CD4-positive, alpha-beta T cell treated with Interleukin-10 for 1 hour (primary cell): ENCODE data around the gene PRH1.

Source experiments
- DNase-seq: peaks from one replicate; pipeline ENCODE4 v3.0.0-alpha.2; 2020

Gene PRH1

DNA sequence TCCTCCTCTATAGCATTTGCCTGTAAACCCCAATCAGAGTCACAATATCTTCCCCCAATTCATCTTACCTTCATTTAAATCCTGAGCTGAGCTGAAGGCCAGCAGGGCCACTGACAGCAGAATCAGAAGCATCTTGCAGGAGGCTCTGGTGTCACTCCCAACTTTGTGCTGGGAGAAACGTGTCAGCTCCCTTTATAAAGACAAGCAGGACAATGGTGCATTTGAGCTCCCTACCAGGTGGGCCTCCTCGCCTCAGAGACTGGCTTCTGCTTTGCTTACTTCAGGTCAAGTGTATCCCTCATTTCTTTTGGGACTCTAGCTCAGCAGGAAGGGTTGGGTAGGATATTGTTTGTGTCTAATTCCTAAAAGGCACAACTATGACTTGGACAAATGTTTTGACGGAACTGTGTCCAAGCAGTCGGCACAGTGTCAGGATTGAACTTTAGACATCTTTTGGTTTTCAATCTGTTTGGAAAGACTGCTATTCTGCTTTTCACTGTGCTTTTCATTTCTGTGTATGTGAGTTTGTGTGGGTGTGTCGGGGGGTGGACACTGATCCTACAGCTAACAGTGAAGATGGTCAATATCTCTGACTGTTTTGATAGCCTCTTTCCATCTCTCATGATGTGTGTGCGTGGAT is at the start of gene PRH1:
TSS of gene PRH1 (minus strand) at position 170 of the 640 bp plus-strand sequence. CDS start at position 132, 38 bp downstream.
- no peak for DNase-seq

DNA sequence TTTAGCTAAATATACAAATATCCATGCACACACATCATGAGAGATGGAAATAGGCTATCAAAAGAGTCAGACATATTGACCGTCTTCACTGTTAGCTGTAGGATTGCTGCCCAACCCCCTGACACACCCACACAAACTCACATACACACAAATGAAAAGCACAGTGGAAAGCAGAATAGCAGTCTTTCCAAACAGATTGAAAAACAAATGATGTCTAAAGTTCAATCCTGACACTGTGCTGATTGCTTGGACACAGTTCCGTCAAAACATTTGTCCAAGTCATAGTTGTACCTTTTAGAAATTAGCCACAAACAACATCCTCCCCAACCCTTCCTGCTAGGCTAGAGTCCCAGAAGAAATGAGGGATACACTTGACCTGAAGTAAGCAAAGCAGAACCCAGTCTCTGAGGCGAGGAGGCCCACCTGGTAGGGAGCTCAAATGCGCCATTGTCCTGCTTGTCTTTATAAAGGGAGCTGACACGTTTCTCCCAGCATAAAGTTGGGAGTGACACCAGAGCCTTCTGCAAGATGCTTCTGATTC is 44.8 kb upstream of the PRH1 start, which contains the start of gene PRH2:
TSS of gene PRH2 (plus strand) at position 491 of the 541 bp plus-strand sequence. CDS start at position 529, 38 bp downstream.
- no peak for DNase-seq

- DNase-seq = no peak
Observed at GRCh38 chr12:10926269-10926668, 42.2 kb upstream of the PRH1 start.

- no peak for DNase-seq
Observed at GRCh38 chr12:10919809-10920208, 35.8 kb upstream of the PRH1 start.

GRCh38 chr12:10910380-10910779 is 26.3 kb upstream of the PRH1 start:
- DNase-seq = no peak

DNA sequence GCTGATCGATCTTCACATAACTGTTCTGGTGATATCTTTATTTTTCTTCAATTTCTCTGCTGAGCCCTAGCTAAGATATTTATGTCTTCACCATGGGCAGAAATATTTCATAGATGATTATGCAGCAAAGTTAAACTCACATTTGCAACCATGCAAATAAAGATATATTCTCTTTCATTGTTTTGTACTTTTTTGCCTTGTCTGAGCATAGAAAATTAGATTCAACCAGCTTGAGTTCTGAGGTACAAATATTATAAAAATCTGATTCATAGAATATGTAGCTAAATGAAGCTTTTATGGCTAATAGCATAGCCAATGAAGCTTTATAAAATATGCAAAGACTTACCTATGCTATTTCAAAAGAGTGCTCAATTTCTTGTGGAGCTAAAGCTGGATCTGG is 25.4 kb upstream of the PRH1 start, which contains the start of gene TAS2R13:
TSS of gene TAS2R13 (minus strand) at position 101 of the 400 bp plus-strand sequence. CDS start 264 bp downstream, outside the sequence.
- DNase-seq = no peak

- DNase-seq = no peak
Observed at GRCh38 chr12:10904686-10905085, 20.6 kb upstream of the PRH1 start.

- DNase-seq = no peak
Observed at GRCh38 chr12:10901427-10901826, 17.4 kb upstream of the PRH1 start.

- DNase-seq = no peak
Observed at GRCh38 chr12:10900972-10901371, 16.9 kb upstream of the PRH1 start.

GRCh38 chr12:10900530-10900929 is 16.5 kb upstream of the PRH1 start:
- no peak for DNase-seq

DNA sequence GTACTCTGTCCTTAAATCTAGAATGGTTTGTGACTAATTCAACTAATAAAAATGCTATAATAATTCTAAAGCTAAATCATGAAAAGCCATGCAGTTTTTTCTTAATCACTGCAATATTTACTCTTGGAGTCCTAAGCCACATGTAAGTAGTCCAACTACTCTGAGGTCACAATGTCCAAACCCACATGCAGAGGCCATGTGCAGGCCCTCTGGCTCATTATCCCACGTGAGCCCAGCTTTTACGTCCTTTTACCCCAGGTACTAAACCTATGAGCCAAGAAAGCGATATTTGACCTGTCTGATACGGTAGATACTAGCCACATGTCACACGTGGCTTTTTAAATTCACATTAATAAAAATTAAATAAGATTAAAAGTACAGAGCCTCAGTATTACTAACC is 12.8 kb upstream of the PRH1 start:
- DNase-seq = no peak

DNA sequence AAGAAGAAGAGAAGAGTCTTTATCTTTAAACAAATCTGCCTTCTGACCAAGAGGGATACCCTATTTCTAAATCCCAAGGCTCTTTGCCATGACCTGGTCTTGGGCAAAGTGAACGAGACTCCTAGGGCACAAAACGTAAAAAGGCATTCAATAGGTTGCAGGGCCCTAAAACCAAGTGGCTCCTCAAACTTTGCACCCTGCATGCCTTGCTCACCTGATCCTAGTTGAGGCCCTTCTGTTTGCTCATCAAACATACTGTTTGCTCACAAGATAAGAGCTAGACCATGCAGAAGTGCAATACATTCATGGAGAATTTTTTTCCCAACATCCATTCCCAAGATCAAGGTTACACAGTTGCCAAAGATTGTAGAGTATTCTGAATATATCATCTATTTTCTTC is 7.9 kb upstream of the PRH1 start:
- no peak for DNase-seq

DNA sequence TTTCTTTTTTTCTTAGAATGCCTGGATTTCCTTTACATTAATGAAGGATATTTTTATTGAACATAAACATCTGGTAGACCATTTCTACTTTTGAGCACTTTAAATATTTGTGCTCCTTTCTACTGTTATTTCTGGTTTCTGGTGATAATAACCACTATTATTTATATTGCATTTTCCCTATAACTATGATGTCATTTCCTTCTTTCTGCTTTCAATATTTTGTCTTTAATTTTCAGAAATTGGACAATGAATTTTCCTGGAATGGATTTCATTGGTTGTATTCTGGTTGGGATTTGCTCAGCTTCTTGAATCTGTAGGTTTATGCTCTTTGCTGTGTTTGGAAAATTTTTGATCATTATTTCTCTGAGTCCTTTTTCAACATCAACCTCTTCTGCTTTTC is 5.2 kb upstream of the PRH1 start:
- DNase-seq = no peak

- DNase-seq = no peak
Observed at GRCh38 chr12:10873378-10873777, 10.7 kb downstream of the PRH1 start.

- DNase-seq = no peak
Observed at GRCh38 chr12:10867381-10867780, 16.7 kb downstream of the PRH1 start.

GRCh38 chr12:10863512-10864218 is 20.4 kb downstream of the PRH1 start:
- DNase-seq = no peak

DNA sequence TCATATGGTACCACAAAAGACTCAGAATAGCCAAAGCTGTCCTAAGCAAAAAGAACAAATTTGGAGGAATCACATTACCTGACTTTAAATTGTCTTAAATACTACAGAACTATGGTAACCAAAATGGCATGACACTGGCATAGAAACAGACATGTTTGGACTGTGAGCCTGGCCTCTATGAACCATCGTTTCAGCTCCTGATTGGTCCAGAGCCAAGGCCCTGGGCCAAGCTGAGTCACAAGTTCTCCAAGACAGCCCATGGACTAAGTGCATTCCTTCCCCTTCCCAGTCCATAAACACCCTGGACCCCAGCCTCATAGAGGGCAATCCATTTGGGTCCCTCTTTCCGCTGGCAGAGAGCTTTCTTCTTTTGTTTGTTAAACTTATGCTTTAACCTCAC is 22.7 kb downstream of the PRH1 start:
- no peak for DNase-seq

GRCh38 chr12:10855807-10856206 is 28.2 kb downstream of the PRH1 start:
- DNase-seq = no peak

- no peak for DNase-seq
Observed at GRCh38 chr12:10853776-10854175, 30.3 kb downstream of the PRH1 start.

DNA sequence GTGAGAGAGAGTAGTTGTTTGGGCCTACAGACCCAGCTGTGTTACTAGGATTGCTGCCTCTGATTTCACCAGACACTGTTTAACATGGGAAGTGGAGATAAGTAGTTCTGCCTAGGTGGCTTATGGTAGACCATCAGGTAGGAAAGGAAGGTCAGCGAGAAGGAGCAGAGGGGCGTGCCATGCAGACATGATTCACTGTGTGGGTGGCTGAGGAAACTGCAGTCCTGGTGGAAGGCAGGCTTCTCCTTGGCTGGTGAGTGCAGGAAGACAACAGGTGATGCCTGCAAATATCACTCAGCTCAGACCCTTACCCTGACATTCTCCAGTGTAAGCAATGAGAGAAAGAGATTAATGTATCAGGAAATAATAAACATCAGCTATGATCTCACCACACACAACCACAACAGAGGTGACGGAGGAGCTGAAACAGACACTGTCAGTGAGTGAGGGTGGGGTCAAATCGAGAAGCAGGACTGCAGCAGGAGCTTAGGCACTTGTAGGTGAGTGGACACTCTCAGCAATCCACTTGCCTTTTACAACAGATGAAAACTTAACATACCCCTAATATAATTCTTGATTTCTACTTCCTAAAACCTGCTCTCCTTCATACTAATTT is 32.7 kb downstream of the PRH1 start:
- peak; percentile 2 for DNase-seq

GRCh38 chr12:10849425-10849878 is 34.6 kb downstream of the PRH1 start, which contains the start of gene PRR4:
Gene PRR4 (minus strand): TSS chr12:10849475. CDS start chr12:10849437, 38 bp downstream.
- peak; percentile 30 for DNase-seq

DNA sequence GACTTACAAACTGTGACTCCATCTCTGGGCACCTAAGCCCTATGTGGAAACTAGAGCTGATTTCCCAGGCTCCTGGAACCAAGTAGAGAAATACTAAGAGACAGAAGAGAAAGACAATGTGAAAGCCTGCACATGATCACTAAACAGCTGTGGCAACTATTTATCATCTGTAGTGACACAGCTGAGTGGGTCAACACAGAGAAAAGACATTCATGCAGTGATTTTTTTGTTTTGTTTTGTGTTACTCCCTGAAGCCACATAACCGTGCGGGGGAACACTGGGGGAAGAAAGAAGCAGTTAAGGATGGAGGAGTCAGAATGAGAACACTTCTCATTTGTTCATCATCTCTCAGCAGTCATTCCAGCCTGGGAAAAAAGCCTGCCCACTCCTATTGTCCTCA is 36.3 kb downstream of the PRH1 start:
- no peak for DNase-seq

GRCh38 chr12:10842862-10843261 is 41.2 kb downstream of the PRH1 start:
- no peak for DNase-seq
